Natural killer cell (primary cell): ENCODE data around the gene RASGRF1. TPM values are rescaled to one million over a fixed set of nuclear protein-coding genes. Genes with fewer than 3 reads are reported as not detected.

Experiments used
- ATAC-seq, 3 donors: fragments of 150-1000 bp in 2 of 3; fragments of 200-7000 bp in 1 of 3; cut with Tn5 transposase; 1 replicate in 1 of 3; 2 replicates in 2 of 3; pipeline ENCODE4 v1.10.0; 2021; ENCODE audit warnings: mild to moderate bottlenecking in 2 of 3, moderate library complexity in 2 of 3
- DNase-seq, 2 donors: peaks; one replicate each; pipeline versions ENCODE4 v3.0.0 to v3.0.0-alpha.2; 2013 to 2021; ENCODE audit warnings: mixed read lengths in 1 of 2
- H3K27ac ChIP-seq: one replicate; pipeline ENCODE4 v1.5.1; 2013; ENCODE audit warnings: mild to moderate bottlenecking, low read length
- H3K27me3 ChIP-seq: one replicate; pipeline ENCODE4 v1.6.1; 2013; ENCODE audit warnings: low read length; ENCODE audit not compliant: control insufficient read depth, insufficient read depth
- H3K36me3 ChIP-seq: one replicate; pipeline ENCODE4 v1.6.1; 2013; ENCODE audit warnings: low read length; ENCODE audit not compliant: control insufficient read depth, insufficient read depth
- H3K4me1 ChIP-seq: one replicate; pipeline ENCODE4 v1.6.1; 2013; ENCODE audit warnings: low read length; ENCODE audit not compliant: control insufficient read depth, insufficient read depth
- H3K4me3 ChIP-seq: one replicate; pipeline ENCODE4 v1.5.1; 2013; ENCODE audit warnings: low read length
- H3K9me3 ChIP-seq: one replicate; pipeline ENCODE4 v1.6.1; 2013; ENCODE audit warnings: low read length; ENCODE audit not compliant: control insufficient read depth, insufficient read depth
- H3K27ac Mint-ChIP-seq, 2 donors: one replicate each; pipeline ENCODE4 v1.8.0; 2022; ENCODE audit warnings: mild to moderate bottlenecking in 2 of 2, mixed read lengths in 2 of 2, moderate library complexity in 1 of 2
- H3K27me3 Mint-ChIP-seq, 2 donors: one replicate each; pipeline ENCODE4 v1.8.0; 2022; ENCODE audit warnings: low read depth in 2 of 2, mixed read lengths in 2 of 2
- H3K36me3 Mint-ChIP-seq: one replicate; pipeline ENCODE4 v1.8.0; 2022; ENCODE audit warnings: mixed read lengths
- H3K4me1 Mint-ChIP-seq, 2 donors: one replicate each; pipeline ENCODE4 v1.8.0; 2022; ENCODE audit warnings: mixed read lengths in 2 of 2
- H3K4me3 Mint-ChIP-seq: one replicate; pipeline ENCODE4 v1.8.0; 2022; ENCODE audit warnings: mild to moderate bottlenecking, moderate library complexity, mixed read lengths
- H3K9me3 Mint-ChIP-seq, 2 donors: one replicate each; pipeline ENCODE4 v1.8.0; 2022; ENCODE audit warnings: mixed read lengths in 2 of 2
- WGBS: methylation state at CpG from one replicate; pipeline ENCODE4 v1.1.7; 2013; ENCODE audit warnings: missing lambda C conversion rate; ENCODE audit not compliant: insufficient coverage; 5-methylcytosine and 5-hydroxymethylcytosine counted together
- intact Hi-C: fragments of 100-400 bp; cut with micrococcal nuclease; formaldehyde crosslinking; loops from one replicate; pipeline ENCODE4 v1.14.2; 2022
- total RNA-seq, 4 donors: library from RNA; stranded (reverse); fragments of 120-200 nt in 1 of 4; gene quantifications; one replicate each; pipeline versions ENCODE4 v1.2.3 to v1.2.4, GENCODE V29; 2013 to 2022
- TF ChIP-seq, protein P1 (sequence below): fragments of 200-600 bp; IDR thresholded peaks from one replicate; pipeline ENCODE4 v1.8.0; 2022; ENCODE audit warnings: antibody characterized with exemption

Gene RASGRF1, protein sequence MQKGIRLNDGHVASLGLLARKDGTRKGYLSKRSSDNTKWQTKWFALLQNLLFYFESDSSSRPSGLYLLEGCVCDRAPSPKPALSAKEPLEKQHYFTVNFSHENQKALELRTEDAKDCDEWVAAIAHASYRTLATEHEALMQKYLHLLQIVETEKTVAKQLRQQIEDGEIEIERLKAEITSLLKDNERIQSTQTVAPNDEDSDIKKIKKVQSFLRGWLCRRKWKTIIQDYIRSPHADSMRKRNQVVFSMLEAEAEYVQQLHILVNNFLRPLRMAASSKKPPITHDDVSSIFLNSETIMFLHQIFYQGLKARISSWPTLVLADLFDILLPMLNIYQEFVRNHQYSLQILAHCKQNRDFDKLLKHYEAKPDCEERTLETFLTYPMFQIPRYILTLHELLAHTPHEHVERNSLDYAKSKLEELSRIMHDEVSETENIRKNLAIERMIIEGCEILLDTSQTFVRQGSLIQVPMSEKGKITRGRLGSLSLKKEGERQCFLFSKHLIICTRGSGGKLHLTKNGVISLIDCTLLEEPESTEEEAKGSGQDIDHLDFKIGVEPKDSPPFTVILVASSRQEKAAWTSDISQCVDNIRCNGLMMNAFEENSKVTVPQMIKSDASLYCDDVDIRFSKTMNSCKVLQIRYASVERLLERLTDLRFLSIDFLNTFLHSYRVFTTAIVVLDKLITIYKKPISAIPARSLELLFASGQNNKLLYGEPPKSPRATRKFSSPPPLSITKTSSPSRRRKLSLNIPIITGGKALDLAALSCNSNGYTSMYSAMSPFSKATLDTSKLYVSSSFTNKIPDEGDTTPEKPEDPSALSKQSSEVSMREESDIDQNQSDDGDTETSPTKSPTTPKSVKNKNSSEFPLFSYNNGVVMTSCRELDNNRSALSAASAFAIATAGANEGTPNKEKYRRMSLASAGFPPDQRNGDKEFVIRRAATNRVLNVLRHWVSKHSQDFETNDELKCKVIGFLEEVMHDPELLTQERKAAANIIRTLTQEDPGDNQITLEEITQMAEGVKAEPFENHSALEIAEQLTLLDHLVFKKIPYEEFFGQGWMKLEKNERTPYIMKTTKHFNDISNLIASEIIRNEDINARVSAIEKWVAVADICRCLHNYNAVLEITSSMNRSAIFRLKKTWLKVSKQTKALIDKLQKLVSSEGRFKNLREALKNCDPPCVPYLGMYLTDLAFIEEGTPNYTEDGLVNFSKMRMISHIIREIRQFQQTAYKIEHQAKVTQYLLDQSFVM (N-terminal part only)
- total RNA-seq, result not detected
- total RNA-seq (2013), result 0.29 TPM

DNA sequence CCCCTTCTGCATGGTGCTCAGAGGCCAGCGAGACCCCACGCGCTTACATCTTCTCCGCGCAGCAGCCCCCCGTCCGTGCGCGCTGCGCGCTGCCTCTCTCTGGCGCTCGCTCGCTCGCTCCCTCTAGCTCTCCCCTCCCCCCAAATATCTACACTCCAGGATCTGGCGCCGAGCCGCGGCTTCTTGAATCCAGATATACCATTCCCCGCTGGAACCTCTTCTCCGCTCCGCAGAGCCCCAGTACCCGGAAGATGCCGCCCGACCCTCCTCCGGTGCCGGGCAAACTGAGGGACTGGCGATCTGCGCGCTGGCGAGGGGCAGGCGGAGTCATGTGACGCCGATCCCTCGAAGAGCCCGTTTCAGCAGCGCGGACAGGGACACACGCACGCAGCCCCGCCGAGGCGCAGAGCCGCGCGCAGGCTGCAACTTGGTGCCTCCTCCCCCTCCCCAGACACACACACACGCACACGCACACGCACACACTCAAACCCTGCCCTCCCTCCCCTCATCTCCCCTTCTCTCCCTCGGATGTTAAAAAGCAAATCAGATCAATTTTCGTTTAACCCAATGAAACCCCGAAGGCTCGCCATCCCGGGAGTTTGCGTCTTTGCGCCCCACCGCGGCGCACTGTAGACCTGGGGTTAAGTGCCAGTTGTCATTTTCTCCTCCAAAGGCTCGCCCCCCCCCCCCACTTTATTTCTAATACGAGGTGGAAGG is at the start of gene RASGRF1:
TSS of gene RASGRF1 (minus strand) at position 294 of the 717 bp plus-strand sequence. CDS start at position 12, 282 bp downstream.
- Histone ChIP-seq H3K4me3 (no peak within 1 kb of the TSS), H3K4me1 (no peaks in the 10 kb centered on the region), H3K36me3 (no peaks in the 10 kb centered on the region), H3K9me3 (no peaks in the 10 kb centered on the region), H3K27ac (no peak within 1 kb of the TSS), H3K27me3 (peaks cover 12% of the 10 kb centered on the region)
- TF ChIP-seq, protein P1, sequence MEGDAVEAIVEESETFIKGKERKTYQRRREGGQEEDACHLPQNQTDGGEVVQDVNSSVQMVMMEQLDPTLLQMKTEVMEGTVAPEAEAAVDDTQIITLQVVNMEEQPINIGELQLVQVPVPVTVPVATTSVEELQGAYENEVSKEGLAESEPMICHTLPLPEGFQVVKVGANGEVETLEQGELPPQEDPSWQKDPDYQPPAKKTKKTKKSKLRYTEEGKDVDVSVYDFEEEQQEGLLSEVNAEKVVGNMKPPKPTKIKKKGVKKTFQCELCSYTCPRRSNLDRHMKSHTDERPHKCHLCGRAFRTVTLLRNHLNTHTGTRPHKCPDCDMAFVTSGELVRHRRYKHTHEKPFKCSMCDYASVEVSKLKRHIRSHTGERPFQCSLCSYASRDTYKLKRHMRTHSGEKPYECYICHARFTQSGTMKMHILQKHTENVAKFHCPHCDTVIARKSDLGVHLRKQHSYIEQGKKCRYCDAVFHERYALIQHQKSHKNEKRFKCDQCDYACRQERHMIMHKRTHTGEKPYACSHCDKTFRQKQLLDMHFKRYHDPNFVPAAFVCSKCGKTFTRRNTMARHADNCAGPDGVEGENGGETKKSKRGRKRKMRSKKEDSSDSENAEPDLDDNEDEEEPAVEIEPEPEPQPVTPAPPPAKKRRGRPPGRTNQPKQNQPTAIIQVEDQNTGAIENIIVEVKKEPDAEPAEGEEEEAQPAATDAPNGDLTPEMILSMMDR, result no peak
- H3K4me1 Mint-ChIP-seq, result peaks cover 0 to 5% of the 10 kb centered on the region in 2 donors
- H3K9me3 Mint-ChIP-seq, result no peaks in the 10 kb centered on the region
- intact Hi-C loops, result no loop called here
- 5% methylated on average over 59 of the region's 61 CpGs for WGBS
- H3K4me3 Mint-ChIP-seq, result no peak within 1 kb of the TSS
- H3K27me3 Mint-ChIP-seq, result peaks cover 38 to 42% of the 10 kb centered on the region in 2 donors
- H3K36me3 Mint-ChIP-seq, result no peaks in the 10 kb centered on the region
- DNase-seq (no peak), ATAC-seq (no peak)
- no peak within 1 kb of the TSS for H3K27ac Mint-ChIP-seq

DNA sequence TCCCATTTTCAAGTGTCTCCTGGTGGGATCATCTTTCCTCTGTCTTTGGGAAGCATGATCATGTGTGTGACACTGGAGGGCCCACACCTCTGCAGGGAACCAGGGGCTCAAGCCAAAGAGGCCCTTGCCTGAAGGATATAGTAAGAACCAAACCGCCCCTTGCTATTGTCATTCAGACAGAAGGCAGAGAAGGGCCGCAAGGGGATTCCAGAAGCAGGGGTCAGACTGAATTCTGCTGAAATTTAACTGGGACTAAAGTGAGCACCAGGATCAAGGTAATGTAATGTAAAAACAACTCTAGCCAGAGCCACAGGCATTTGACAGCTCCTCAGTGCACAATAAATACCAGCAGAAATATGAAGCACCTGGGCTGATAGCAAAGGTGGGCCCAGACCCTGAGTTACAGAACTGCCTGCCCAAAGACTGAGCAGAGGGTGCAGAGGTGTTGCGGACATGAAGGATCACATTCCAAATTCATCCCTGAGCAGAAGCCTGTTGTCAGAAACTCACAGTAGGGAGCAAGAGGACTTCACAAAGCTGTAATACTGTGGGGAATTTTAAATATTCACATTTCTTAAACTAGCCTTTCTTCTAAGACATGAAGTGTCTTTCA is 46.0 kb upstream of the RASGRF1 start:
- H3K27ac ChIP-seq, result no peak overlapping the region
- no peak overlapping the region for H3K4me3 ChIP-seq
- TF ChIP-seq, protein P1, result no peak
- ATAC-seq (no peak), DNase-seq (no peak)
- H3K4me1 ChIP-seq, result no peaks in the 10 kb centered on the region
- H3K27me3 Mint-ChIP-seq, result peaks cover 22 to 62% of the 10 kb centered on the region in 2 donors
- 75% methylated on average over 3 of the region's 3 CpGs for WGBS
- H3K27me3 ChIP-seq, result peaks cover 4% of the 10 kb centered on the region
- no peak overlapping the region for H3K4me3 Mint-ChIP-seq
- no peaks in the 10 kb centered on the region for H3K36me3 ChIP-seq
- no peaks in the 10 kb centered on the region for H3K9me3 ChIP-seq
- H3K9me3 Mint-ChIP-seq, result no peaks in the 10 kb centered on the region
- H3K36me3 Mint-ChIP-seq, result no peaks in the 10 kb centered on the region
- H3K4me1 Mint-ChIP-seq, result no peaks in the 10 kb centered on the region
- H3K27ac Mint-ChIP-seq, result no peak overlapping the region
- intact Hi-C loops, result no loop called here

DNA sequence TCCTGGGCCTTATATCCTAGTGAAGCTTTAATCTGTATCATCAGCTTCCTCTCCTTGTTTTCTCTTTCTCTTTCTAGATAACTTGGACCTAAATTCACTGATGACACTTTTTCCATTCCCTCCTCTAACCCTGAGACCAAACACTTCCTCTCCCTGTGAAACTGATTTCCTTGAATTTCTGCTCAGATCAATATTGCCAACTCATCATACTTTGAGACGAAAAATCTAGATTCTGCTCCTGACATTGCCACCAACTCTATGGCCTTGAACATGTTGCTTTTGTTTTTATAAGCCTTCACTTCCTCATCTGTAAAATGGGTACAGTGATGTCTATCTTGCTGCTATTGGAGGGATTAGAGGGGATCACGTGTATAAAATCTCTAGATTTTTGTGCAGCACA is 42.7 kb upstream of the RASGRF1 start:
- no peaks in the 10 kb centered on the region for H3K27me3 ChIP-seq
- TF ChIP-seq, protein P1, result no peak
- no peak overlapping the region for H3K4me3 Mint-ChIP-seq
- DNase-seq, result no peak
- H3K36me3 Mint-ChIP-seq, result no peaks in the 10 kb centered on the region
- H3K9me3 ChIP-seq, result no peaks in the 10 kb centered on the region
- ATAC-seq, result no peak
- H3K27ac Mint-ChIP-seq, result no peak overlapping the region
- intact Hi-C loops, result no loop called here
- no peak overlapping the region for H3K4me3 ChIP-seq
- WGBS, result 93% methylated on average over 2 of the region's 2 CpGs
- no peaks in the 10 kb centered on the region for H3K4me1 Mint-ChIP-seq
- peaks cover 9 to 43% of the 10 kb centered on the region in 2 donors for H3K27me3 Mint-ChIP-seq
- no peak overlapping the region for H3K27ac ChIP-seq
- no peaks in the 10 kb centered on the region for H3K9me3 Mint-ChIP-seq
- H3K4me1 ChIP-seq, result no peaks in the 10 kb centered on the region
- no peaks in the 10 kb centered on the region for H3K36me3 ChIP-seq
